WTC11 (cell line): Measurements from ENCODE around the gene TBX4. TPM values are rescaled to one million over a fixed set of nuclear protein-coding genes. Genes with fewer than 3 reads are reported as not detected.

Experiments used
- ATAC-seq: fragments of 200-7000 bp; cut with Tn5 transposase; 2 replicates; pipeline ENCODE4 v1.10.0; 2021; ENCODE audit warnings: mild to moderate bottlenecking, moderate library complexity
- CTCF ChIA-PET: fragments of 300-600 bp; sonication (Branson Sonifier 250); formaldehyde crosslinking; loops from one replicate; lab custom pipeline; 2021; ENCODE audit warnings: antibody characterized with exemption; lab: Charles Lee
- POLR2A ChIA-PET: fragments of 350-600 bp; sonication (Branson Sonifier 250); formaldehyde crosslinking; loops from one replicate; lab custom pipeline; 2021; ENCODE audit warnings: antibody characterized with exemption; lab: Charles Lee
- DNase-seq: peaks from one replicate; pipeline ENCODE4 v3.0.0; 2021; ENCODE audit warnings: low spot score
- H3K27ac Mint-ChIP-seq: 2 replicates; pipeline ENCODE4 v1.8.0; 2021; ENCODE audit warnings: mixed read lengths
- H3K27me3 Mint-ChIP-seq: 2 replicates; pipeline ENCODE4 v1.8.0; 2021; ENCODE audit warnings: low read depth, mild to moderate bottlenecking, moderate library complexity, mixed read lengths
- H3K36me3 Mint-ChIP-seq: 2 replicates; pipeline ENCODE4 v1.8.0; 2021; ENCODE audit warnings: mixed read lengths
- H3K4me1 Mint-ChIP-seq: 2 replicates; pipeline ENCODE4 v1.8.0; 2022; ENCODE audit warnings: mixed read lengths
- H3K4me3 Mint-ChIP-seq: 2 replicates; pipeline ENCODE4 v1.8.0; 2021; ENCODE audit warnings: mild to moderate bottlenecking, moderate library complexity, mixed read lengths
- H3K9me3 Mint-ChIP-seq: 2 replicates; pipeline ENCODE4 v1.8.0; 2021; ENCODE audit warnings: mixed read lengths
- ATF2 ChIP-seq: sonication (generic); formaldehyde crosslinking; IDR thresholded peaks from 2 replicates; pipeline ENCODE4 v1.8.1; 2022; ENCODE audit warnings: low read depth, missing genetic modification reagents, borderline replicate concordance
- ATF6 ChIP-seq: sonication (generic); formaldehyde crosslinking; IDR thresholded peaks from 2 replicates; pipeline ENCODE4 v1.8.1; 2023; ENCODE audit warnings: mild to moderate bottlenecking, missing genetic modification reagents
- CREM ChIP-seq: sonication (generic); formaldehyde crosslinking; IDR thresholded peaks from 2 replicates; pipeline ENCODE4 v1.8.1; 2022; ENCODE audit warnings: mild to moderate bottlenecking, missing genetic modification reagents, moderate library complexity
- EMX1 ChIP-seq: fragments of 250-450 bp; sonication (Bioruptor Pico); IDR thresholded peaks from 2 replicates; pipeline ENCODE4 v1.8.0; 2021; ENCODE audit warnings: mild to moderate bottlenecking
- FOXJ3 ChIP-seq: sonication (generic); formaldehyde crosslinking; IDR thresholded peaks from 2 replicates; pipeline ENCODE4 v1.9.0; 2021; ENCODE audit warnings: missing genetic modification reagents, mild to moderate bottlenecking, borderline replicate concordance
- IRF1 ChIP-seq: sonication (generic); formaldehyde crosslinking; IDR thresholded peaks from 2 replicates; pipeline ENCODE4 v1.8.0; 2023; ENCODE audit warnings: missing genetic modification reagents
- IRF2 ChIP-seq: sonication (generic); formaldehyde crosslinking; IDR thresholded peaks from 2 replicates; pipeline ENCODE4 v1.8.0; 2022; ENCODE audit warnings: low read depth, missing genetic modification reagents, borderline replicate concordance
- JUN ChIP-seq: sonication (generic); formaldehyde crosslinking; IDR thresholded peaks from 2 replicates; pipeline ENCODE4 v1.8.0; 2023; ENCODE audit warnings: mild to moderate bottlenecking, missing genetic modification reagents
- MLX ChIP-seq: sonication (generic); formaldehyde crosslinking; IDR thresholded peaks from 2 replicates; pipeline ENCODE4 v1.8.1; 2023; ENCODE audit warnings: mild to moderate bottlenecking, missing genetic modification reagents, moderate library complexity
- NFYB ChIP-seq: sonication (generic); formaldehyde crosslinking; conservative IDR thresholded peaks from 2 replicates; pipeline ENCODE4 v1.8.0; 2022; ENCODE audit warnings: low read depth, missing genetic modification reagents
- SMAD4 ChIP-seq: sonication (generic); formaldehyde crosslinking; IDR thresholded peaks from 2 replicates; pipeline ENCODE4 v1.8.0; 2022; ENCODE audit warnings: mild to moderate bottlenecking, missing genetic modification reagents
- TCF7 ChIP-seq: sonication (generic); formaldehyde crosslinking; IDR thresholded peaks from 2 replicates; pipeline ENCODE4 v1.8.0; 2022; ENCODE audit warnings: mild to moderate bottlenecking, low read depth, missing genetic modification reagents, moderate library complexity
- ZNF423 ChIP-seq: fragments of 250-450 bp; sonication (Bioruptor Pico); IDR thresholded peaks from 2 replicates; pipeline ENCODE4 v2.1.2; 2022; ENCODE audit warnings: mild to moderate bottlenecking, moderate library complexity
- ZNF425 ChIP-seq: fragments of 250-450 bp; sonication (Bioruptor Pico); conservative IDR thresholded peaks from 2 replicates; pipeline ENCODE4 v1.9.0; 2021; ENCODE audit warnings: mild to moderate bottlenecking
- ZNF671 ChIP-seq: fragments of 250-450 bp; sonication (Bioruptor Pico); IDR thresholded peaks from 2 replicates; pipeline ENCODE4 v1.8.0; 2021; ENCODE audit warnings: mild to moderate bottlenecking
- total RNA-seq: library from RNA; stranded (reverse); gene quantifications from 3 replicates; pipeline ENCODE4 v1.2.3, GENCODE V29; 2021

The TBX4 gene
- total RNA-seq, 1 experiment from 2014 or later, result not detected

GRCh38 chr17:61470530-61471136 lies 18.4 kb downstream of the TBX4 start:
- peaks cover 57% of the 10 kb centered on the region for H3K27me3 Mint-ChIP-seq
- ChIA-PET CTCF (interaction anchor here (1.0 to 1.5 kb wide), 6 partner anchors 9 to 104 kb away, joined by 3 to 8 read pairs (median 4); no protein-coding TSS in a partner anchor), POLR2A (no interaction called here)
- no peak for TF ChIP-seq NFYB
- no peak for TF ChIP-seq ZNF671 (CRISPR knock-in tag)
- no peak for TF ChIP-seq SMAD4 (CRISPR knock-in tag)
- TF ChIP-seq FOXJ3 (CRISPR knock-in tag), result no peak
- TF ChIP-seq MLX (CRISPR knock-in tag), result no peak
- TF ChIP-seq ZNF423, result no peak
- no peak for TF ChIP-seq JUN (CRISPR knock-in tag)
- TF ChIP-seq ATF6 (CRISPR knock-in tag), result no peak
- no peaks in the 10 kb centered on the region for H3K9me3 Mint-ChIP-seq
- DNase-seq (no peak), ATAC-seq (peak; percentile 32)
- no peaks in the 10 kb centered on the region for H3K36me3 Mint-ChIP-seq
- peaks cover 10% of the 10 kb centered on the region for H3K4me1 Mint-ChIP-seq
- H3K27ac Mint-ChIP-seq, result no peak overlapping the region
- no peak overlapping the region for H3K4me3 Mint-ChIP-seq

- ChIA-PET CTCF (no interaction called here), POLR2A (no interaction called here)
- TF ChIP-seq EMX1 (CRISPR knock-in tag) (no peak), ZNF671 (CRISPR knock-in tag) (no peak), ZNF425 (CRISPR knock-in tag) (no peak), CREM (CRISPR knock-in tag) (no peak), ATF2 (CRISPR knock-in tag) (no peak), IRF1 (CRISPR knock-in tag) (no peak), IRF2 (CRISPR knock-in tag) (no peak), TCF7 (CRISPR knock-in tag) (no peak)
- no peaks in the 10 kb centered on the region for H3K9me3 Mint-ChIP-seq
- no peak overlapping the region for H3K27ac Mint-ChIP-seq
- H3K4me1 Mint-ChIP-seq, result no peaks in the 10 kb centered on the region
- H3K36me3 Mint-ChIP-seq, result no peaks in the 10 kb centered on the region
- DNase-seq (no peak), ATAC-seq (no peak)
- peaks cover 19% of the 10 kb centered on the region for H3K27me3 Mint-ChIP-seq
- H3K4me3 Mint-ChIP-seq, result no peak overlapping the region
Observed at GRCh38 chr17:61474235-61474927, 22.2 kb downstream of the TBX4 start.
